Astrocyte (in vitro differentiated cells and primary cell): Measurements from ENCODE around the gene SSR4. TPM values are rescaled to one million over a fixed set of nuclear protein-coding genes. Genes with fewer than 3 reads are reported as not detected.

Experiments used
- DNase-seq: peaks from one replicate; pipeline ENCODE4 v3.0.0-alpha.2; 2010; ENCODE audit warnings: low read depth
- FAIRE-seq: peaks from 2 replicates; lab custom pipeline; 2011; peaks lifted over from hg19 to GRCh38; lab: Jason Lieb, UNC
- H2AFZ ChIP-seq: 2 replicates; pipeline ENCODE4 v1.6.0; 2012; ENCODE audit warnings: low read depth, low read length, inconsistent platforms
- H3K27ac ChIP-seq: 2 replicates; pipeline ENCODE4 v1.5.1; 2011; ENCODE audit warnings: low read depth, low read length, inconsistent platforms
- H3K27me3 ChIP-seq: 2 replicates; pipeline ENCODE4 v1.6.0; 2011; ENCODE audit warnings: low read length, inconsistent platforms; ENCODE audit not compliant: insufficient read depth
- H3K36me3 ChIP-seq: 2 replicates; pipeline ENCODE4 v1.5.1; 2011; ENCODE audit warnings: low read length, inconsistent platforms; ENCODE audit not compliant: insufficient read depth
- H3K4me1 ChIP-seq: 2 replicates; pipeline ENCODE4 v1.5.1; 2011; ENCODE audit warnings: low read length, inconsistent platforms; ENCODE audit not compliant: insufficient read depth
- H3K4me2 ChIP-seq: 2 replicates; pipeline ENCODE4 v1.6.0; 2012; ENCODE audit warnings: low read length, inconsistent platforms
- H3K4me3 ChIP-seq: 2 replicates; pipeline ENCODE4 v1.5.1; 2011; ENCODE audit warnings: low read depth, mild to moderate bottlenecking, low read length, inconsistent platforms; ENCODE audit not compliant: insufficient read depth
- H3K79me2 ChIP-seq: 2 replicates; pipeline ENCODE4 v1.6.0; 2012; ENCODE audit warnings: mild to moderate bottlenecking, low read length, inconsistent platforms; ENCODE audit not compliant: insufficient read depth
- H3K9ac ChIP-seq: 2 replicates; pipeline ENCODE4 v1.6.0; 2012; ENCODE audit warnings: mild to moderate bottlenecking, low read length, inconsistent platforms
- H3K9me3 ChIP-seq: 2 replicates; pipeline ENCODE4 v1.5.1; 2012; ENCODE audit warnings: low read depth, mild to moderate bottlenecking, low read length, inconsistent platforms; ENCODE audit not compliant: insufficient read depth
- H4K20me1 ChIP-seq: 2 replicates; pipeline ENCODE4 v1.6.0; 2012; ENCODE audit warnings: low read length, inconsistent platforms; ENCODE audit not compliant: insufficient read depth
- H3K27ac Mint-ChIP-seq: one replicate; pipeline ENCODE4 v1.8.0; 2021; ENCODE audit warnings: mild to moderate bottlenecking, mixed read lengths; ENCODE audit not compliant: unreplicated experiment
- H3K27me3 Mint-ChIP-seq: one replicate; pipeline ENCODE4 v1.8.0; 2021; ENCODE audit warnings: low read depth, mixed read lengths; ENCODE audit not compliant: unreplicated experiment
- H3K36me3 Mint-ChIP-seq: one replicate; pipeline ENCODE4 v1.8.0; 2021; ENCODE audit warnings: low read depth, mixed read lengths; ENCODE audit not compliant: unreplicated experiment
- H3K4me1 Mint-ChIP-seq: one replicate; pipeline ENCODE4 v1.8.0; 2021; ENCODE audit warnings: low read depth, mixed read lengths; ENCODE audit not compliant: unreplicated experiment
- H3K4me3 Mint-ChIP-seq: one replicate; pipeline ENCODE4 v1.8.0; 2021; ENCODE audit warnings: mild to moderate bottlenecking, moderate library complexity, mixed read lengths; ENCODE audit not compliant: unreplicated experiment
- H3K9me3 Mint-ChIP-seq: one replicate; pipeline ENCODE4 v1.8.0; 2021; ENCODE audit warnings: mild to moderate bottlenecking, mixed read lengths; ENCODE audit not compliant: unreplicated experiment
- EZH2 ChIP-seq: IDR thresholded peaks from 2 replicates; pipeline ENCODE4 v1.6.1; 2012; ENCODE audit warnings: mild to moderate bottlenecking, low read length, inconsistent platforms; ENCODE audit not compliant: insufficient read depth
- total RNA-seq: library from RNA; stranded (reverse); gene quantifications from 2 replicates; pipeline ENCODE4 v1.2.1, GENCODE V29; 2021
- TF ChIP-seq, protein P1 (sequence below): IDR thresholded peaks from 2 replicates; pipeline ENCODE4 v1.5.1; 2011; ENCODE audit warnings: low read depth, mild to moderate bottlenecking, inconsistent platforms, low read length, moderate library complexity; ENCODE audit not compliant: insufficient read depth

Gene SSR4
- total RNA-seq, 1 donor from 2014 or later, result 252 TPM

DNA sequence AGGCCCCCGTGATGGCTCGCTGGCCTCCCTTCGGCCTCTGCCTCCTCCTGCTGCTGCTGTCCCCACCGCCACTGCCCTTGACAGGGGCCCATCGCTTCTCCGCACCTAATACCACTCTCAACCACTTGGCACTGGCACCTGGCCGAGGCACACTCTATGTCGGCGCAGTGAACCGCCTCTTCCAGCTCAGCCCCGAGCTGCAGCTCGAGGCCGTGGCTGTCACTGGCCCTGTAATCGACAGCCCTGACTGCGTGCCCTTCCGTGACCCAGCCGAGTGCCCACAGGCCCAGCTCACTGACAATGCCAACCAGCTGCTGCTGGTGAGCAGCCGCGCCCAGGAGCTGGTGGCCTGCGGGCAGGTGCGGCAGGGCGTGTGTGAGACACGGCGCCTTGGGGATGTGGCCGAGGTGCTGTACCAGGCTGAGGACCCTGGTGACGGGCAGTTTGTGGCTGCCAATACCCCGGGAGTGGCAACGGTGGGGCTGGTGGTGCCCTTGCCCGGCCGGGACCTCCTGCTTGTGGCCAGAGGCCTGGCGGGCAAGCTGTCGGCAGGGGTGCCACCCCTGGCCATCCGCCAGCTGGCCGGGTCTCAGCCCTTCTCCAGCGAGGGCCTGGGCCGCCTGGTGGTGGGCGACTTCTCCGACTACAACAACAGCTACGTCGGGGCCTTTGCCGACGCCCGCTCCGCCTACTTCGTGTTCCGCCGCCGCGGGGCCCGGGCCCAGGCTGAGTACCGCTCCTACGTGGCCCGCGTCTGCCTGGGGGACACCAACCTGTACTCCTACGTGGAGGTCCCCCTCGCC is 27.4 kb upstream of the SSR4 start:
- H3K4me2 ChIP-seq, result peak overlapping the region; percentile 87
- H3K36me3 Mint-ChIP-seq, result no peaks in the 10 kb centered on the region
- TF ChIP-seq, protein P1, sequence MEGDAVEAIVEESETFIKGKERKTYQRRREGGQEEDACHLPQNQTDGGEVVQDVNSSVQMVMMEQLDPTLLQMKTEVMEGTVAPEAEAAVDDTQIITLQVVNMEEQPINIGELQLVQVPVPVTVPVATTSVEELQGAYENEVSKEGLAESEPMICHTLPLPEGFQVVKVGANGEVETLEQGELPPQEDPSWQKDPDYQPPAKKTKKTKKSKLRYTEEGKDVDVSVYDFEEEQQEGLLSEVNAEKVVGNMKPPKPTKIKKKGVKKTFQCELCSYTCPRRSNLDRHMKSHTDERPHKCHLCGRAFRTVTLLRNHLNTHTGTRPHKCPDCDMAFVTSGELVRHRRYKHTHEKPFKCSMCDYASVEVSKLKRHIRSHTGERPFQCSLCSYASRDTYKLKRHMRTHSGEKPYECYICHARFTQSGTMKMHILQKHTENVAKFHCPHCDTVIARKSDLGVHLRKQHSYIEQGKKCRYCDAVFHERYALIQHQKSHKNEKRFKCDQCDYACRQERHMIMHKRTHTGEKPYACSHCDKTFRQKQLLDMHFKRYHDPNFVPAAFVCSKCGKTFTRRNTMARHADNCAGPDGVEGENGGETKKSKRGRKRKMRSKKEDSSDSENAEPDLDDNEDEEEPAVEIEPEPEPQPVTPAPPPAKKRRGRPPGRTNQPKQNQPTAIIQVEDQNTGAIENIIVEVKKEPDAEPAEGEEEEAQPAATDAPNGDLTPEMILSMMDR, result no peak
- TF ChIP-seq EZH2, result no peak
- DNase-seq, result no peak
- H3K4me1 ChIP-seq, result peaks cover 25% of the 10 kb centered on the region
- H3K4me3 ChIP-seq, result no peak overlapping the region
- H3K79me2 ChIP-seq, result no peaks in the 10 kb centered on the region
- H3K27ac Mint-ChIP-seq, result no peak overlapping the region
- no peak overlapping the region for H3K27ac ChIP-seq
- FAIRE-seq, result no peak
- no peaks in the 10 kb centered on the region for H3K9me3 Mint-ChIP-seq
- H3K27me3 ChIP-seq, result no peaks in the 10 kb centered on the region
- no peaks in the 10 kb centered on the region for H3K36me3 ChIP-seq
- peak overlapping the region; percentile 8 for H3K9ac ChIP-seq
- H2AFZ ChIP-seq, result no peak overlapping the region
- H4K20me1 ChIP-seq, result peaks cover 5% of the 10 kb centered on the region
- H3K4me1 Mint-ChIP-seq, result no peaks in the 10 kb centered on the region
- H3K4me3 Mint-ChIP-seq, result no peak overlapping the region
- H3K27me3 Mint-ChIP-seq, result peaks cover 2% of the 10 kb centered on the region
- H3K9me3 ChIP-seq, result no peaks in the 10 kb centered on the region

DNA sequence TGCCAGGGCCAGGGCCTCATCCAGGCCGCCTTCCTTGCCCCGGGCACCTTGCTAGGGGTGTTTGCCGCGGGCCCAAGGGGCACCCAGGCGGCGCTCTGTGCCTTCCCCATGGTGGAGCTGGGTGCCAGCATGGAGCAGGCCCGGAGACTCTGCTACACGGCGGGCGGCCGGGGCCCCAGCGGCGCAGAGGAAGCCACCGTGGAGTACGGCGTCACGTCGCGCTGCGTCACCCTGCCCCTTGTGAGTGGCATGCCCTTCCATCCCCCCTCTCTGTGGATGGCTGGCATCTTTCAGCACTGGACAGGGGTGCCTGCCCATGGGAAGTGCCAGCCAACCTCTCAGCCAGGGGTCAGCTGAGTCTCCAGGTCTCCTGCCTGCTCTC is 26.8 kb upstream of the SSR4 start:
- Histone ChIP-seq H3K9ac (no peak overlapping the region), H4K20me1 (peaks cover 5% of the 10 kb centered on the region), H3K27ac (no peak overlapping the region), H2AFZ (no peak overlapping the region), H3K9me3 (no peaks in the 10 kb centered on the region), H3K27me3 (no peaks in the 10 kb centered on the region), H3K79me2 (no peaks in the 10 kb centered on the region), H3K4me2 (no peak overlapping the region), H3K4me1 (peaks cover 25% of the 10 kb centered on the region), H3K4me3 (no peak overlapping the region), H3K36me3 (no peaks in the 10 kb centered on the region)
- FAIRE-seq, result no peak
- H3K9me3 Mint-ChIP-seq, result no peaks in the 10 kb centered on the region
- no peaks in the 10 kb centered on the region for H3K36me3 Mint-ChIP-seq
- H3K27ac Mint-ChIP-seq, result no peak overlapping the region
- H3K27me3 Mint-ChIP-seq, result peaks cover 2% of the 10 kb centered on the region
- DNase-seq, result no peak
- TF ChIP-seq EZH2, result no peak
- TF ChIP-seq, protein P1, result no peak
- no peak overlapping the region for H3K4me3 Mint-ChIP-seq
- no peaks in the 10 kb centered on the region for H3K4me1 Mint-ChIP-seq
